GM18502 (cell line): ENCODE measurements around the gene MTAP.

Experiments
- ATAC-seq: cut with Tn5 transposase; IDR thresholded peaks from one replicate; pipeline ENCODE4 v1.9.1; 2021; ENCODE audit warnings: mild to moderate bottlenecking; ENCODE audit not compliant: unreplicated experiment, poor library complexity

MTAP gene

GRCh38 chr9:21840647-21841046 is 38.2 kb downstream of the MTAP start:
- no peak for ATAC-seq

- ATAC-seq, result no peak
Observed at GRCh38 chr9:21841133-21841532, 38.7 kb downstream of the MTAP start.

DNA sequence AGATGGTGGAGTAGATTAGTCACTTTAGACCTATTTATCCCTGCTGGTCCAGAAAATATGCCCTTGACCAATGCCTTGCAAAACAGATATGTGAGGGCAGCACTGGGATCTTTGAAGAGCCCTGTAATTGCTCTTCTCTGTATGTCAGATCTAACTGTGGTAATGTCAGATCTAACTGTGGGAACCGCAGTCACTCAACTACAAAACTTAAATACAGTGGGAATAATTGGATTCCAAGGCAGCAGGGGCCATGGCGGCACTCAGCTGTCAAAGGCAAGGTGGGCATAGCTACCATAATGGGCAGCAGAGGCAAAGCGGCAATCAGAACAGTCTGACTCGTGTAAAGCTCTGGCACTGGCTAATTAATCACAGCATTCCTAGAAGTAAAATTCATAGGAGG is 46.2 kb downstream of the MTAP start:
- no peak for ATAC-seq

DNA sequence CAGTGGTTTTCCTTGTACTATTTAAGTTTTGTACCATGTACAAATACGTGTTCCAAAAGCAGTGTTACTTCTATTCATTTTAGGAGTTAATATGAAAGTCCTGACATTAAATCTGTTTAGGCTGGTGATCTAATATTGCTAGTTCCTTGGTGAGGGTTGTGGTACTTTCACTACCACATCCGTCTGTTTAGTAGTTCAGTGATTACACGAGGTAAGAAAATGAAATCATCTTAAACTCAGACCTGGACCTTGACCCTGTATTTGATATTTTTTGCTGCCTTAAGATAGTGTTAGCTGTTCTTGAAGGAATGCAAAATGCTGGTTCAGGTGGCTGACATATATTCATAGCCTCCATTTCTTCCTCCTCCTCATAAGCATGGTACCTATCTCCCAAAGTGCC is 50.3 kb downstream of the MTAP start:
- peak; percentile 99 for ATAC-seq

DNA sequence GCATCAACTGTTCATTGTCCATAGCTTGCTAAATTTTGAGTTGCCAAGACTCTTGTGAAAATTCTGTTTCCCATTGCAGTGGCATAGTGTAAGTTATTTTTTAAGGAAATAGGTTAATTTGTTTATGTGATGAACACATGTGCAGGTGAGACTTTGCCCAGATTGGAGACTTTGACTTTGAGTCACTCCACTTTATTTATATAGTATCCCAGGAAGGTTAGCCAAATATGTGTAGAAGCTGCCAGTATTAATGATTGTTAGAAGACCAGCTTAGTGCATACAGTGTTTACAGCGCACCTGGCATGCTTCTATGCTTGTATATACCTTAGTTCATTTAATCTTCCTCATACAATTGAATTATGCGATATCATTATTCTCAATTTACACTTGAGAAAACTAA is 51.0 kb downstream of the MTAP start:
- ATAC-seq, result no peak

DNA sequence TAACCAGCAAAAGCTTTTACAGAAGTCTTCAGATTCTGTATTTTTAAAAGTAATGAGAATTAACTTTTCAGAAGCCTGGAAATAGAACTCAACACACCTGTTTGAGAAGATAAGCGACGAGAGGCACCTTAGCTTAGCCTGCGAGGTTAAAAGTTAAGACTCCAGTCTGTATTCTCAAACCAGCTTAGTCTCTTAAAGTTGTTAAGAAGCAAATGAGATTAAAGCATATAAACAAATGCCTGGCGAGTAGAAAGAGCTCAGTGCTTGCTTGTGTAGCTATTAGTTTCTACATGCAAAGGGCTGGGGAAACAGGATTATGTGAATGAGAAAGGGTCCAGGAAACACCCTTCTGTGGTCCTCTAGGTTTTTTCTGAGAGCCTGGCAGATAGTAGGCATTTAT is 51.7 kb downstream of the MTAP start:
- ATAC-seq, result no peak

- no peak for ATAC-seq
Observed at GRCh38 chr9:21854594-21854993, 52.2 kb downstream of the MTAP start.

GRCh38 chr9:21856301-21857094 is 54.1 kb downstream of the MTAP start:
- no peak for ATAC-seq

DNA sequence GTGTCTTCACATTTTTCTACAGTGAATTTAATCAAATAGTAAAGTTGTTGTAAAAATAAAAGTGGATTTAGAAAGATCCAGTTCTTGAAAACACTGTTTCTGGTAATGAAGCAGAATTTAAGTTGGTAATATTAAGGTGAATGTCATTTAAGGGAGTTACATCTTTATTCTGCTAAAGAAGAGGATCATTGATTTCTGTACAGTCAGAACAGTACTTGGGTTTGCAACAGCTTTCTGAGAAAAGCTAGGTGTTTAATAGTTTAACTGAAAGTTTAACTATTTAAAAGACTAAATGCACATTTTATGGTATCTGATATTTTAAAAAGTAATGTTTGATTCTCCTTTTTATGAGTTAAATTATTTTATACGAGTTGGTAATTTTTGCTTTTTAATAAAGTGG is 60.4 kb downstream of the MTAP start:
- ATAC-seq, result peak; percentile 49

DNA sequence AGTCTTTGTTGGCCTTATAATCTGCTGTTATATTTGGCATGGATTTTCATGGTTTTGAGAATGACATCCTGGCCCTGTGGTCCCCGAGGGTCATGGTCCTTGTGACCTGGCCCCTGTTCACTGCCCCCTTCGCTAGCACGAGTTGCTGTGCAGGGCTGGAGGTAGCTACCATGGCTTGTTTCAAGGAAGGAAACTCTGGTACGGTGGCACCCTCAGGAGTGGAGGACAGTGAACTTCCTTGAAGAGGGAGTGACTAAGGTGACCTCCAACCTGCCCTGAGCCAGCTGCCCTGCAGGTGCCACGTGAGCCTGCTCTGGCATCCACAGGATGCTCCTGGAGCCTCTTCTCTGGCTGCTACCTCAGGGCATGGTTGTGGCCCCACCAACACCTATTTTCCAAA is 62.1 kb downstream of the MTAP start:
- ATAC-seq, result no peak

- ATAC-seq, result no peak
Observed at GRCh38 chr9:21866302-21866701, 63.9 kb downstream of the MTAP start.

DNA sequence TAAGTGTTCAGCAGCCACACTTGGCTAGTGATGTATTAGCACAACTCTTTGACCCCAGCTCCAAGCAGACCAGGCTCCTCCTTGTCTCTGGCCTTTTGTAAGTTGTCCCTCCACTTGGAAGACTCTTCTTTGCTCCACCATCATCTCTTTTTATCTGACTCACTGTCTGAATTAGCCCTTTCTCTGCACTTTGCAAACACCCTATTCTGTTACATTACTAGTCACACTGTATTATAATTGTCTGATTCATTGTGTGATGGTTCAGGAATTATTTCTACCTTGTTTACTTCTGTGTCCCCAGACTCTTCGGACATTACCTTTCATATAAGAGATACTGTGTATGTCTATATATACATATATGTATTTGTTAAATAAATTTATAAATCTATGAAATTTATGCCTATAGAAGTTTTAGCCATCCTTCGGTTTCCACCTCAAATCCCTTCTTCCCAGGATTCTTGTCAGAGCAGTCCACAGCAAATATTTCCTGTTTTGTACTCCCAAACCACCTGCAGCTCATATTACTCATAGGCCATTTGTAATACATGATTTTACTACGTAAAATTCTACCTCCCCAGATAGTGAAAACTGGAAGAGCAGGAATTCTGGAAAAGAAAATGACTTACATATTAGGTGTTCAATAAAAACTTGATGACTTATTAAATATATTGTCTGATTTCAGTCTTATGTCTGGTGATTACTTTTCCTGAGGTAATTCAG is 69.0 kb downstream of the MTAP start:
- ATAC-seq, result no peak

- no peak for ATAC-seq
Observed at GRCh38 chr9:21872696-21873095, 70.3 kb downstream of the MTAP start.

DNA sequence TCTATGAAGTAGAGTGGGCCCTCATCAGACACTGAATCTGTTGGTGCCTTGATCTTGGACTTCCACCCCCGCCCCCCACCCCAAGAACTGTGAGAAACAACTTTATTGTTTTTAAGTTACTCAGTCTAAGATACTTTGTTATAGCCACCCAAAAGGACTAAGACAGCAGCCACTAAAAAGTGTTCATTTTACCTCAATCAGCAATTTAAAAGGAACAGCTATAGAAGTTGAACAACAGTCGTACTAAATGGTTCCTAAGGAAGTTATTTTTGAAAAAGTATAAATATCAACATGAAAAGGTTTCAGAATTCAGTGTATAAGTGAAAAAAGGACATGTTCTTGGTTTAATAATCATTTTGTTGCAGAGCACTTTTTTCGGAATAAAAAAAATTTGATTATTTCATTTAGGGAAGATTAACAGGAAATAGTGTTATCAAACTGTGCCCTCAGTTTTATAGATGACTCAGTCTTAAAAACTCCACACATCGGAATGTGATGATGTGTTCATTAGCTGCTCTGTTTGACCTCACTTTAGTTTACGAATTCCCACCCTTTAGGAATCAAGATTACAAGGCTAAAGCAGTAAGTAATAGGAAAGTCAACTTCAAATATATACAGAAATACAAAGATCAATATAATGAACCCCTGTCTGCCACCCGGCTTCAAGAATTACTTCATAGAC is 71.2 kb downstream of the MTAP start:
- no peak for ATAC-seq

DNA sequence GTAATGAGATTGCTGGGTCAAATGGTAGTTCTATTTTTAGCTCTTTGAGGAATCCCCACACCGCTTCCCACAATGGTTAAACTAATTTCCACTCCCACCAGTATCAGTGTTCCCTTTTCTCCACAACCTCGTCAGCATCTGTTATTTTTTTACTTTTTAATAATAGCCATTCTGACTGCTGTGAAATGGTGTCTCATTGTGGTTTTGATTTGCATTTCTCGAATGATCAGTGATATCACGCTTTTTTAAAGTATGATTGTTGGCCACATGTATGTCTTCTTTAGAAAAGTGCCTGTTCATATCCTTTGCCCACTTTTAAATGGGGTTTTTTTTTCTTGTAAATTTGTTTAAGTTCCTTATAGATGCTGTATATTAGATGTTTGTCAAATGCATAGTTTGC is 73.5 kb downstream of the MTAP start:
- ATAC-seq, result no peak

- no peak for ATAC-seq
Observed at GRCh38 chr9:21883642-21884041, 81.2 kb downstream of the MTAP start.

GRCh38 chr9:21889673-21890072 is 87.2 kb downstream of the MTAP start:
- ATAC-seq, result no peak

DNA sequence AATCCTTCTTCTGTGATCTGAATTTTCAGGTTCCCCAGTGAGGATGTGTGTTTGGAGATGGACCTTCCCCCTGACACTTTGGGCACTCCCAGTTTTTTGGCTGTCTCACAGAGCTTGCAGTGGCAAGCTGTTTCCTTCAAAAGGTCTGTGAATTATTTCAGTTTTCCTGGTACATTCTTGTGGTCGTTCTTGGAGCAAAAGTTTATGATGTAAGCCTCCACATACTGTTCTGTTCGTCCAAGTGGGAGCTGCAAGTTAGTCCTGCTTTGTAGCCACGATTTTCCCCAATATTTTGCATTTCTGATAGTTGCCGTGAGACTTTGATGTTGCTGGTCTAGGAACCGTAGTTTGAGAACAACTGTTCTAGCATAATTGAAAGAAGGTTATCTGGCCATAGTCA is 88.3 kb downstream of the MTAP start:
- ATAC-seq, result no peak

DNA sequence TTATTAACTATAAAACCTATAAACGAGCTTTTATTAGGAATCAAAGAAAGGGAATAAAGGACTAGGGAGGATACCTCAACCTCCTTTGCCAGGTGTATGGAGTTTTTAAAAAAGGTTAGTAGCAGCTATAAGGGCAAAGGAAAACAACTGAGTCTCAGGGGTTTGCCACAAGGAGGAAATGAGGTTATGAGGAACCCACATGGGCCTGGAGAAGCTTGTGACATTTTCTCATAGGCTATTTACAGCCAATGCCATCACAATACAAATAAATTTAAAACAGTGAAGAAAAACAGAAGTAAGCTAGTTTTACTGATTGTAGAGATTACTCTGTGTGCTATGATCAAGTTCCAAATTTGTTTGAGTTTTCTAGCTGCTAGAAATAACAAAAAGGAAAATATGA is 99.1 kb downstream of the MTAP start:
- ATAC-seq, result peak; percentile 54

- peak; percentile 88 for ATAC-seq
Observed at GRCh38 chr9:21902136-21902535, 99.7 kb downstream of the MTAP start.

DNA sequence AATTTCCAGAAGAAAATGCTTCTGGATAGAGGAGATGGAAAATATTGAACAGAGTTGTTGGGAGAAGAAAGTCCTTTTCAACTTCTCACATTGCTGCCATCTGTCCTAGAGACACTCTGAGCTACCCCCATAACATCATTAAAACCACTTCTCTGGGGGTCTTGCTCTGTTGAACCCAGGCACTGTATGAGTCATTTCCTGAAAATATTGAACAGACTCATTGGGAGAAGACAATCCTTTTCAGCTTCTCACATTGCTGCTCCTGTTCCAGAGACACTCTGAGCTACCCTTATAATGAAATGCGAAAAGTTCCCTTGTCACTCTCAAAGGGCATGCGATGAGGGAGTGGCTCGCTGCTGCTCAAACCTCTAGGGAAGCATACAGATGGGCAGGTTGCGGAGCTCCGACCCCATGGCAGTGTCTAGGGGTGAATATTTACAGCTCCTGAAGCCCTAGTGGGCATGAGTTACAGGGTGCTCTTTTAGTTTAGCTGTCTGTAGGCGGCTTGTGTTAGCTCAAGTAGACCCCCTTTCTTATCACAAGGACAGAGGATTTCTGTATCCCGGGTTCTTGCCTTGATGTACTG is 101.0 kb downstream of the MTAP start:
- ATAC-seq, result no peak
